ENCODE data around the gene TBL1XR1.

Gene TBL1XR1

DNA sequence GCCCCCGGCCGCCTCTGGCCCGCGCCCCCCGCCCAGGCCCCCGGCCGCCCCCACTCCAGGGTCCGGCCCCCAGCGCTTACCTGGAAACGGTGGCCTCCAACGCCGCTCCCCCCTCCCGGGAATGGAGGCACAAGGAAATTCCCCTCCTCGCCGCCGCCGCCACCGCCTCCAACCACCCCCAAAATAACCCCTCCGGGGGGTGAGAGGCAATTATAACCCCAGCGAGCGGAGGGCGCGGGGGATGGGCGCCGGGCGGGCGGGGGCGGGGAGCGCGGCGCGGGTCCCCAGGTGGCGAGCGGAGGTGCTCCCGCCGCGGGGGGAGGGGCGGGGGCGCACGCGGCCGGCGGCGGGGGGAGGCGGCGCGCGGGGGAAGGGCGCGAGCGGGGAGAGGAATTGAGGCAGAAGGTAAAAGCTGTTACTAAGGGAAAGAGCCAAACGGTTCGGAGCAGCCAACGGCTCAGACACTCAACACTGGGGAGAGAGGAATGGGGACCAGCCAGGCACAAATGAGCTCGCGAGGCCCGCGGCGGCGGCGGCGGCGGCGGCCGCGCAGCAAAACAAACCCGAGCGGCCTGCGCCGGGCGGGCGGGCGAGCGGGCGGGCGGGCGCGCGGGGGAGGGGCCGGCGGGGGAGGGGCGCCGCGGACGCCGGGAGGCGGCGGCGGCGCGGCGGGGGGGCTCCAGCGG is at the start of gene TBL1XR1:
Gene TBL1XR1, minus strand, starts transcription at position 442 of the 686 bp plus-strand sequence. CDS start 132,505 bp downstream, outside the sequence.
- peak; percentile 86 for DNase-seq

DNA sequence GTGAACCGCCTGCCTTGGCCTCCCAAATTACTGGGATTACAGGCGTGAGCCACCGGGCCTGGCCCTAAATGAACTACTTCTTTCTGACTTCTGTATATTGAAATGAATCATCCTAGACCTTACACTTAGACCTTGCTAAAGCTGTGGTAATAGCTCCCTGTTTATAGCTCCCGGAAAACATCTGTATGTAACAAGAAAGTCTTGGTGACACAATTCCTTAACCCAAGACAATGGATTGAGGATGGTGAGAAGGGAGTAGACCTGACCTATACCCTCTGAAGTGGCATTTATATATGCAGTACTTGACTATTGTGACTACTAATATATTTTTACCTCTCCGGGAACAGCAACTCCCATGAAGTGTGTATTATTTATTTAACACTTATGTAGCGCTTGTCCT is 48.0 kb upstream of the TBL1XR1 start:
- no peak for DNase-seq

DNA sequence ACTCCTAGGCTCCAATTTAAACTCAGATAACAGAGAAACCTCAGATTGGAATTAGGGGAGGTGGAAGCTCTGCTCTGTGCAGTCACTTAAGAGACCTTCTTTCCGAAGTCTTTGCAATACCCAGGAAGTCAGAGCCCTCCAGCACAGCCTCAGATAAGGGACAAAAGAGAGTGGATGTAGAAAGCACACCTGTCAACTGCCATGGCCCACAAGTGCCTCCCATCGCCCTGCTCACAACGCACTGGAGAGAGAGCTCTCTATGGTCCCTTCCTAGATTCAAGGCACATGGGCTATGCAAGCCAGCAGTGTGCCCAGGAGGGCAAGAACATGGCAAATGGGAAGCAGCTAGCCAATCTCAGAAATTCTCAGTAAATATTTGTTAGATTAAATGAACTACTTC is 47.3 kb upstream of the TBL1XR1 start:
- no peak for DNase-seq

DNA sequence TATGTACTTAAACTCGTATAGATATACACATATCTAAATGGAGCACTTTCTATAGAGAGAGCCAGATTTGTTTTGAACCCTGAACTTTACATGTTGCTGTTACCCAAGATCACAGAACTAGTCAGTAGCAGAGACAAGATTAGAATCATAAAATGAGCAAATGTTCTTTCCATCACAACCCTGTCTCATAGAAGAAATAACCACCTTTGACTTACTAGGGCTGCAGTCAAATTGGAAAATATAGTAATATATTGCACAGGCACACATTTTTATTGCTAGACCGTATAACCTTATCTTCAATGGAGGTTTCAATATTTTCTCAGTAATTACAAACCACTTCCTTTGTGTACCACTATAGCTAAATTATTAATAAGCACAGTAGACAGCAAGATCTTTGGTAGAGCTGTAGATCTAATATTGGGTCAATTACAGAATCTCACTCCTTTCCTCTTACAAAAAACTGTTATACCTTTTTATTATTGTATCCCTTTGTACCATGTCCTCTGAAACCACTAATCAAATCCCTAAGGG is 41.5 kb upstream of the TBL1XR1 start:
- DNase-seq: no peak

DNA sequence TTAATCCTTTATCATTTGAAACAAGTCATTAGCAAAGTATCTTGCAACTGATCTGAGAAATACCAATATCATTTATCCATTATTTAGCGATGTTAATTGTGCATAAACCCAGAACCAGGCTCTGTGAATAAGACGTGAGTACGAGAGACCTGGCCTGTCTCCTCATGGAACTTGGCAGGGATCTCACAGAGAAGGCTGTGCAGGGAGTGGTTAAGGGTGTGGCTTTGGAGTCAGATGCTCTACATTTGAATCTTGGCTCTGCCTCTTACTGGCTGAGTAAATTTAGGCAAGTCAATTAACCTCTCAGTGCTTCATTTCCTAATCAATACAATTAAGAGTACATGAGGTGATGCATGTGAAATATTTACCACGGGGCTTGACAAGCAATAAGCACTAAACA is 39.9 kb upstream of the TBL1XR1 start:
- DNase-seq: no peak

DNA sequence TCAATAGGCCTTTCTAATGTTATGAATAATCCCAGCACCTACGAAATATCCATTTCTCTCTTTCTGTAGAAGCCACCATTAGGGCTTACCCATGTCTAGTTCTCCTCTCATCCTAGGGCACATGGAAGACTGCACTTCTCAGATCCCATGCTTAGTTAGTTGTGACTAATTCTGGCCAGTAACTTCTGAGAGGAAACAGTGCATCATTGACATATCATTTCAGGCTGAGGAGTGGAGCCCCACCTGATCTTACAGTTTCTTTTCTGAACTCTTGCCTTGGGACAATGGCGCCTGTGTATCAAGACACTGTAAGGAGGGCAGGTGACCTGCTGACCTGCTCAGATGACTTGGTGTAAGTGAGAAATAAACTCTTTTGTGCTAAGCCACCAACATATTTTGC is 39.4 kb upstream of the TBL1XR1 start:
- no peak for DNase-seq

DNA sequence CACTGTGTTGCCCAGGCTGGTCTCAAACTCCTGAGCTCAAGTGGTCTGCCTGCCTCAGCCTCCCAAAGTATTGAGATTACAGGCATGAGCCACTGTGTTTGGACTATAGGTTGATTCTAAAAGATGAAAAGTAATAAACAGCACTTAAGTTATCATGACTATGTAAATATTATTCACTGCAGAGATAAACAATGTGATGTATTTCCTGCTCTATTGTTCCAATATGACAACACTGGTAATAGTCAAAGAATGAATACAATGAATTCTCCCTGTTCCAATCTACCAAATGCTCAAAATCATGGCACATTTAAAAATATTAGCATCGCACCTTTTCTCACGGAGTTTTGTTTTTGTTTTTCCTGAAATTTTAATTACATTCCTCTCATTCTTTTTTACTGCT is 36.8 kb upstream of the TBL1XR1 start:
- no peak for DNase-seq

DNA sequence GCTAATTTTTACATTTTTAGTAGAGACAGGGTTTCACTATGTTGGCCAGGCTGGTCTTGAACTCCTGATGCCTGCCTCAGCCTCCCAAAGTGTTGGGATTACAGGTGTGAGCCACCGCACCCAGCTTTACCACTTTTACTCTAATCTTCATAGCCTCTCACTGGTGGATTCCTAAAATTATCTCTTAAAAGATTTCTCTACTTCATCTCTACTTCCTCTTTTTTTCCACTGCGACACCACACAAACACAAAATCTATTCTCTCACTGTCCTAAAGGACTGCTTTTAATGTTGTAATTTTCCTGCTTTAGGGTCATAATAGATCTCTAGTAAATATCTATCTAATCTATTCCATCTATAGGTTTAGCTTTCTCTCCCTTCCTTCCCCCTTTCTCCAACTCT is 34.0 kb upstream of the TBL1XR1 start:
- no peak for DNase-seq

DNA sequence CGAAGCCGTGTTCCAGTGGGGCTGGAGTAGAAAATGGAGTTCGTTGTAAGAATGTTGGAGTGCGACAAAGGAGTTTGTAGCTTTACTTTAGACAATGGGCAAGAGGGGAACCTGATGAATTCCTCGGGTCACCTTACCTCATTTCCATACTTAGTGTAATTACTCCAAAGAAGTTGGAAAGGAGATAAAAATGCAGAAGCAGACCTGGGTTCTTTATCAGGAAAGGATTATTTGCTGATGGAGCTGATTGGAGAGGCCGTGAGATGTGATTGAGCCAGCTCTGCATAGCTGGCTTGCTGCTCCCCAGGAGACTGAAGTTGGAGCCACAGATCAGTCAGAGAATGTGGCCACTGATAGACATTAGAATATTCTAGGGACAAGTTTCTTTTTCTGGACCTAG is 33.4 kb upstream of the TBL1XR1 start:
- no peak for DNase-seq

DNA sequence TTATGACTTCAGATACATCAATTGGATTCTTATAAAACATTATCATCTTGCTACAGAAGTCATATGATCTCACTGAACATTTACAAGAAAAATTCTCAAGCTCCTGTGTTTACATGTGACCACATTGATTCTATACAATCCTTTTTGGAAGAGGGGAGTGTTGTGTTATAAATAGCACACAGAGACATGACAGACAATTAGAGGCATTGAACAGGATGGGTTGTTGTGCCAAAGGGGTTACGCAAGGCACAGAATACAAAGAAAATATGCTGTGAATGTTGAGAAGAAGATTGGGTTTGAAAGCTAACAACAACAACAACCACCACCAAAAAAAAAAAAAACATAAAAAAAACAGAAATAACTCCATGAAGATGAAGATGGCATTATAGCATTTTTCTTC is 32.5 kb upstream of the TBL1XR1 start:
- no peak for DNase-seq

DNA sequence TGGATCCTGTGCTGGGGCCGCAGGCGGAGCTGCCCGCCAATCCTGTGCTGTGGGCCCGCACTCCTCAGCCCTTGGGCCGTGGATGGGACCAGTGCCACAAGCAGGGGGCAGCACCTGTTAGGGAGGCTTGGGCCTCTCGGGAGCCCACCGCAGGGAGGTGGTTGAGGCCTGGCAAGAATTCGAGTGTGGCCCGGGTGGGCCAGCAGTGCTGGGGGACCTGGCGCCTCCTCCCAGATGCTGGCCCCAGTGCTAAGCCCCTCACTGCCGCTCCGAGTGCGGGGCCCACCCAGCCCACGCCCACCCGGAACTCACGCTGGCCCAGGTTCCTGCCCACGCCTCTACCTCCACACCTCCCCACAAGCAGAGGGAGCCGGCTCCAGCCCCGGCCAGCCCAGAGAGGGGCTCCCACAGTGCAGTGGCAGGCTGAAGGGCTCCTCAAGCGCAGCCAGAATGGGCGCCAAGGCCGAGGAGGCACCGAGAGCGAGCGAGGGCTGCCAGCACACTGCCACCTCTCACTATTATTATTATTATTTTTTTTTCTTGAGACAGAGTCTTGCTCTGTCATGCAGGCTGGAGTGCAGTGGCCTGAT is 31.4 kb upstream of the TBL1XR1 start:
- DNase-seq: no peak

DNA sequence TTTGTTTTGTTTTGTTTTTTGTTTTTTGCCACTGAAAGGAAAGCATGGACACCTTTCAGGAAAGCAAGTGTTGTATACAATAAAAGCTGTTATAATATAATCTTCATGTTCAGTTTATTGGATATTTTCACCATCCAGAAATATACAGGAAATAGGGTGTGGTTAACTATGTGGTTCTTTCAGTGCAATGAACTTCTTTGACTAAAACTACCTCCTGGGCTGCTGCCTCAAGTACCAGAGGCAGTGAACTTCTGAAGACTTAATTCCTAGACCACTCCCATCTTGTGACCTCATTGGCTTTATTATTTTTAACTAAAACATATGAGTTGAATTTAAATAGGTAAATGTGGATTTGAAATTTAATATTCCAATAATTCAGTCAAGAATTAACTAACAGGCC is 27.1 kb upstream of the TBL1XR1 start:
- DNase-seq: no peak

DNA sequence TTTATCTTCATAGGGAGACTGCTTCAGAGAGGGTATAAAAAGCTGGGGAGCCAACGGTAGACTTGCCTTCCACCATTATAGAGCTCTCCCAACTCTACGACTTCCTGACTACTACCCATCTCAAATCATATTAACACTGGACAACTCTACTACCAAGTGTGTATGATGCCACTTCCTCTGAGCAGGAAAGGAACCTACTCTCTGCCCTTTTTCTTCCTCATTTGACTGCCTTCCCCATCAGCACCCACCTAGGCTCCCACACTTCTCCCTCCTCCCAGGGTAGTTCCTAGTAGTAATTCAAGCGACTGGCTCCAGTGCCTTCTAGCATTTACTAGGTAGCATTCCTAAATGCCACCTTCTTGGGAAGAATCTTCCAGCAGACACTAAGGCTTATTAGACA is 24.5 kb upstream of the TBL1XR1 start:
- no peak for DNase-seq

DNA sequence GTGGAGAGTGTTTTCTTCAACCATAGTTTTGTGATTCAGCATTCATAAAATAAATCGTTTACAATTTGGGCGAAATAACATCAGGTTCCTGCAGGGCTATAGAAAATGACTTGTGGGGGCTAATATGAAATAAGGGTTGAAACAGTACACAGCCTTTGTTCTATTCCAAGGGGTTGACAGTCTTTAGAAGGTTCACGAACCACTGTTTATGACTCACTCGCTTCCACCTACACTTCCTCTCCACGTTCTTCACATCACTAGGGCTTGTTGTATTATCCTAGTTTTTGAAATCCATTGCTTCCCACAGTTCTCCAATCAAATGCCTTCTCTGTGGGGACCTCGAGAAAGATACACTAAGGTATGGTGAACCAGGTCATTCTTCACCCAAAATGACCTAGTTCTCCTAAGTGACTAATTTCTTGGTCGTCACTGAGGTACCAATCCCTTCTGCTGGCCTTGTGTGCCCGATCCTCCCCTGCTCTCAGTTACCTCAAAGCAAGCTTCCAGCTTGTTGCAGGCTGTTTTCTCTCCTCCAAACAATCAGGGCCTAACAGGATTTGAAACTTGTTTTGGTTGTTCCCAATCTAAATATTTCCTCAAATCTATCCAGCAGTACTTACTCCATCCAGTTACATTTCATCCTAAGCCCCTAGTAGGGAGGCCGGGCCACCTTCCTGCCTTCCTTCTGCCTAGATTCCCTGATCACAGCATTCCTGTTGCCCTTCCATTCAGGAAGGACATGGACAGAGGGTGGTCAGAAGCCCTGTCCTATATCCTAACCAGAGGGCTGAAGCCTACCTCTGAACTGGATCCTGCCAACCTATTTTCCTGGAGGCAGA is 23.1 kb upstream of the TBL1XR1 start:
- no peak for DNase-seq

DNA sequence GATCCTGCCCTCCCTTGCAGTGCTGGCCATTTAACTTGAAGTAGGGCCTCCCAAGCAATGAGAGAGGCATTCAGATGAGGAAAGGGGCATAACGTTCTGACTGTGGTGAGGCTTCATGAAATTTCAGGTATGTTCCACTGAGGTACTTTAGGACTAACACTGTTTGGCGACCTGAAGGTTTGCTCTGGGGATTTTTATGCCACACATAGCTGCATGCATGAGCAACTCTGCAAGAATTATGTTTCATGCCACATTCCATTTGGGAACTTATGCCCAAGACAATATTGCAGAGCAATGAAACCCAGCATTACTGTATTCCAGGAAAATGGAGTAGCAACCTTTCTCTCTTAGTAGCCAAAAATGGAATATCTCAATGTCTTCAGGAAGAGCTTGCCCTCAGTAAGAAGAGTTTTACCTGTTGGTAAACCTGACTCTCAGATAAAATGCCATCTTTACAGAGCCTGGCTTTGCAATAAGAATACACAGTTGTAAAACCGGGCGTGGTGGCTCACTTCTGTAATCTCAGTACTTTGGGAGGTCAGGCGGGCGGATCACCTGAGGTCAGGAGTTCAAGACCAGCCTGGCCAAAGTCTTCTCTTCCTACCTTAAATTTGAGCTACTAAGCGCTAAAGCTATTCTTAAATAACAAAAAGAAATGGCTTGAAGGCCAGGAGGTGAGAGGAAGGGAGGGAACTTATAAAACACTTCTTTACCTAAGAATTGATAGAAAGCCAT is 16.7 kb upstream of the TBL1XR1 start:
- no peak for DNase-seq

DNA sequence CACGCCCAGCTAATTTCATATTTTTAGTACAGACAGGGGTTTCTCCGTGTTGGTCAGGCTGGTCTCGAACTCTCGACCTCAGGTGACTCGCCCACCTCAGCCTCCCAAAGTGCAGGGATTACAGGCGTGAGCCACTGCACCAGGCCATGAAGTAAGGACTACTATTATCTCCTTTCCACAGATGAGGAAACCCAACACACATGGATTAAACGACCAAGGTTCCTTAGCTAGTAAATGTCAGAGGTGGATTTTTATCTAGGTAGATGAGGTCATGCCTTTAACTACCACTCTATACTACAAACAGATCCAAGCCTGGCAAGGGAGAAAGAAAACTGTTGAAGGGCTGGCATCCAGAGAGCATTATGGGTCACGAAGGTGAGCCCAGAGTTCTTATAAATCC is 15.5 kb upstream of the TBL1XR1 start:
- DNase-seq: no peak

DNA sequence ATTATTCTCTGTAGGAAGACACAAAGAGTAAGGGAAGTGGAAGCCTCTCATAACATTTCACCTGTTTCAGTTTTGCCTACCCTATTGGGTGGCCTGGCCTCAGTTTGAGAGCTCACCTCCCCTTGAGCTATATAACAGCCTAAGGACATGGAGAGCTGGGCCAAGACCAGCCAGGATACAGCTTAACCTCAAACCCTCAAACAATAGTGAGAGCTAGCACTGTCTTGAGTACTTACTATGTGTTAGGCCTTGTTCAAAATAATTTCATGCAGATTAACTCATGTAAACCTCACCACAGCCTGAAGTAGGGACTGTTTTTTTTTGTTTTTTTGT is 15.0 kb upstream of the TBL1XR1 start:
- DNase-seq: no peak

DNA sequence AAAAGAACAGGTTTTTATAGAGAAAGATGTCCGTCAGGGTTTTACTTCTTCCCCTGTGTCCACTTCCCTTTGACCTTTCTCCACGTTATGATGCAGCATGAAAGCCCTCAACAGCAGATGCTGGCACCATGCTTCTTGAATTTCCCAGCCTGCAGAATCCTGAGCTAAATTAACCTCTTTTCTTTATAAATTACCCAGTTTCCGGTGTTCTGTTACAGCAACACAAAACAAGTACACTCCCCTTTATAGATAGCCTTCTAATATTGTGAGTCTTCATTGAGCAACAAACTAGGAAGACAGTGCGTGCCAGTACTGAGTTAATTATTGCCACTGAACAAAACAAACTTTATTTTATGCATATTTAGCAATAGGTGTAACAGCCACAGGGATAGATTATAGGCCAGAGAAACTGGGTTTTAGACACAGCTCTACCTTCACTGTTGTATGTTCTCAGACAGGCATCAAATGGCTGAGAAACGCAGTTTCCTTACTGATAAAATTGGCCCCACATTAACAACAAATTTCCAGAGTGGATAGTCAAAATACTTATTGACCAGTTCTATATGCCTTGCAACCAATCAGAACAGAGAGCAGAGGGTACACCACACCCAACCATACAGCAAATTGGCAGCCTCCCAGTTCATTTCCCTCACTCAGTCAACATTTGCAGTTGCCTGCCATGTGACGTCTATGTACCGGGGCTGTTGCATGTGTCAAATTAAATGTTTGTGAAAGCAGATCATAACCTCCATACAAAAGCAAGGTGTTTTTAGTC is 14.4 kb upstream of the TBL1XR1 start:
- DNase-seq: no peak

DNA sequence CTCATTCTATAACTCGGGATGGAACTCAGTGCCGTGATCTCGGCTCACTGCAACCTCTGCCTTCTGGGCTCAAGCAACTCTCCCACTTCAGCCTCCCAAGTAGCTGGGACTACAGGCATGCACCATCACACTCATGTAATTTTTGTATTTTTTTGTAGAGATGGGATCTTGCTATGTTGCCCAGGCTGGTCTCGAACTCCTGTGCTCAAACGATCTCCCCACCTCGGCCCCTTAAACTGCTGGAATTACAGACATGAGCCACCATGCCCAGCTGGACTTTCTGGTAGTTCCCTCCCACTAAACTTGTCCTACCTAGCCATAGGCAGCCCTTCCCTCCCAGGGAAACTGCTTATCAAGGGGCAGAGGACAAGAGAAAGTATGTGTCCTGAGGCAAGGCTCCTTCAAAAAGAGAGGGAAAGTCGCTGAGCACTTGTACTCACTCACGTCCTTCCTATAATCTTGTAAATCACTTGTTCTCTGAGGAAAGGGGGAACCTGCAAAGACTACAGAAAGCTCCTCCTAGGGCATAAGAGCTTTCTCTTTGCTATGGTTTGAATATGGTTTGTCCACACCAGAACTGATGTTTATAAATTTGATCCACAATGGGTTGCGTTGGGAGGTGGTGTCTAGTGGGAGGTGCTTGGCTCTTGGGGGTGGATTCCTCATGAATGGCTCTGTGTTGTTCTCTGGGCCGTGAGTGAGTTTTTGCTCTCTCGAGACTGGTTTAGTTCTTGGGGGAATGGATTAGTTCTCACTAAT is 13.6 kb upstream of the TBL1XR1 start:
- no peak for DNase-seq

DNA sequence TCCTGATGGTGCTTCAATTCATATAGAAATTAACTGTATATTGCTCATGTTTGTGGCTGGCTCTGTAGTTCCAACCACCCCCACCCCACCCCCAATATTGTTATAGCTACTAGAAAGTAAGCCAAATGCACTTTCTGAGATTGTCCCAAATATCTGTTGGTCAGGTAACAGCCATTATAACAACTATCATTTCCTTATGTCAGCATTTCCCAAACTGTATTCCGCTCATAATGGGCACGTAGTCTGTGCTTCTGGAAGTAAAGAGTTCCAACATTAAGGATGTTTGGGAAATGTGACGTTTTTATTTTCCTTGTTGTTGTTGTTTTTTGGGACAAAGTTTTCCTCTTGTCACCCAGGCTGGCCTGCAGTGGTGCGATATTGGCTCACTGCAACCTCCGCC is 12.2 kb upstream of the TBL1XR1 start:
- no peak for DNase-seq

DNA sequence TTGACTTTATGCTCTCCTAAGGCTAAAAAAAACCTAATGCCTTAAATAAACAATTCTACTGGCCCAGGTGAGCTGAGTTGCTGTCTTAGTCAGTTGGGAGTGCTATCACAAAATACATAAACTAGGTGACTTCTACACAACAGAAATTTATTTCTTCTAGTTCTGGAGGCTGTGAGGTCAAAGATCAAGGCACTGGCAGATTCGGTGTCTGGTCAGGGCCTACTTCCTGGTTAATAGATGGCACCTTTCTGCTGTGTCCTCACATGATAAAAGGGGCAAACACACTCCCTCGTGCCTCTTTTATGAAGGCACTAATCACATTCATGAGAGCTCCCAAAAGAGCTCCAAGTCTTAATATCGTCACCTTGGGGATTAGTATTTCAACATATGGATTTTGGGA is 11.5 kb upstream of the TBL1XR1 start:
- no peak for DNase-seq

DNA sequence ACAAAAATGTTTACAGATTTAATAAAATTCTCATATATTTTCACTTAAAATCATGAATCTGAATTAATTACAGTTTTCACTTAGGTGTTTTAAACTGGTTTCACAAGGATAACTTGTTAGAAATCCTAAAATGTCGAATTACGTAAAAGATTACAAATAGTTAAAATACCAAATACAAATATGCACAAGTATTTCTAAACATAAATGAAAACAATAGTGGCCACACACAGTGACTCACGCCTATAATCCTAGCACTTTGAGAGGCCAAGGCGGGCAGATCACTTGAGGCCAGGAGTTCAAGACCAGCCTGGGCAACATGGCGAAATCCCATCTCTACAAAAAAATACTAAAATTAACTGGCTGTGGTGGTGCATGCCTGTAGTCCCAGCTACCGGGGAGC is 10.9 kb upstream of the TBL1XR1 start:
- DNase-seq: no peak

All from NCI-H187 treated with DMSO at 0.1 percent for 48 hours (cell line).